HG03103 (cell line): Measurements from ENCODE around the gene SH3PXD2A.
A peak's percentile ranks its signal among the peaks of the same experiment; 100 is the strongest.
"Not testable (repeated sequence)": the region's sequence is repeated elsewhere in the genome, so short reads cannot be mapped to it uniquely, and the experiment has no call there.

Experiments used
- ATAC-seq: cut with Tn5 transposase; IDR thresholded peaks from one replicate; pipeline ENCODE4 v1.9.1; 2021; ENCODE audit warnings: low read depth; ENCODE audit not compliant: unreplicated experiment

Gene SH3PXD2A

GRCh38 chr10:103677486-103678177 is 177.7 kb downstream of the SH3PXD2A start:
- peak; percentile 6 for ATAC-seq

- no peak for ATAC-seq
Observed at GRCh38 chr10:103676851-103677417, 178.4 kb downstream of the SH3PXD2A start.

- no peak for ATAC-seq
Observed at GRCh38 chr10:103676058-103676785, 179.2 kb downstream of the SH3PXD2A start.

DNA sequence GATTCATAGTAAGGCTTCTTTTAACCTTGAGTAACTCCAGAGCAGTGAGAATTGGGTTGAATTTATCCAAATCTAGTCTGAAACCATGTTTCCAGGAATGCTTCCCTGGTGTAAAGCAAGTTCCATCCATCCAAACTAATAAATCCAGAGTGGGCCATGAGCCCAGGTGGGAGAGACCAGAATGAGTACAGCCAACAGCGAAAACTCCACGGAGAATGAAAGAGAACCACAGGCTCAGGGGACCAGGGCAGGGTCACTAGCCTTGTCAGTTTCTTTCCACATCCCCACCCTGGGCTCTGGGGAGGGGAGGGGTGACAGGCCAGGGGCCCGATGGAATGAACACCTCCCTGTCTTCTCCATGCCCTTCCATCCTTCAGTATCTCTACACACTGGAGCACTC is 181.8 kb downstream of the SH3PXD2A start:
- no peak for ATAC-seq

DNA sequence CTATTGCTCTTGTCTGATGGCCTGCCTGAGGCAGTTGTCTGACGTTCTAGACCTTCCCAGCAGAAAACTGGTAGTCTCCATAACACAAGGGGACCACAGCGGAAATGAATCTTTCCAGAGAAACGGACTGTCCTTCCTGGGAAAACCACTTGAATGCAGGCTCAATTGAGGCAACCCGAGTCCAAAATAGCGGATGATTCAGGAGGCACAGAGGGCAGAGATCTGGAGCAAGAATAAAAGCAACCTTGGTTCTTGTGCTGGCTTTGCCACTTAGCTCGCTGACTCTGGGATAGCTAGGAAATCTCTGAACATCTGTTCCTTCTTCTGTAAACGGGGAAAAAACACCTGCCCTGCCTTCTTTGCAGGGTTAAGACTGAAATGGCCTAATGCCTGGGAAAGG is 183.0 kb downstream of the SH3PXD2A start:
- no peak for ATAC-seq

DNA sequence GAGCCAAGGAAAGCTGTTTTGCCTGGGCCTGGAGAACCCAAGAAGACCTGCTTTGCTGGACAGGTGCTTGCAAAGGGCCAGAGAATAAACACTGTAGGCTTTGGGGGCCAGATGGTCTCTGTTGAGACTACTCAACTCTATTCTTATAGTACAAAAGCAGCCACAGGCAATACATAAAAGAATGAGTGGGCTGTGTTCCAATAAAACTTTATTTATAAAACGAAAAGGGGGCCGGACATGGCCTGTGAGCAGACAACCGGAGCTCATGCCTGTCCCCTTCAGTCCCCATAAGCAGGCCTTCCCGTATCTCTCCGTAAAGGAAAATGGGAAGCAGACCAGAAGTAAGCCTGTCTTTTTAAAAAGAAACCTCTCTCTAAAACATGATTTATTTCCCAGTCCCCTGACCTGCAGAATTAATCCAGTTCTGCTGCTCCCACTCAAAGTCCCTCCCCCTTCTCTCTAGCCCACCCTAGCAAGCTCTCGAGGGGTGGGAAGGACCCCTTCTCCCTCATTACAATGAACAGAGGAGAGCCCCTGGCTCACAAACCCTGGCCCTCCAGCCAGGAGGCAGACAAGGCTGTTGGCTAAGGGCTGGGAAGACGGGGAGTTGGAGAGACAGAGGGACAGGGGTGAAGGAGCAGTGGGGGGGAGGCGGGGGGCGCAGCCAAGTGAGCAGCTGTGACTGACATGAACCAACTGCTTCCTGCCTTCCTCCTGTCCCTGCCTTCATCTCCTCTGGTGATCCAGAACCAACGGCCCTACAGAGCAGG is 184.1 kb downstream of the SH3PXD2A start:
- no peak for ATAC-seq

DNA sequence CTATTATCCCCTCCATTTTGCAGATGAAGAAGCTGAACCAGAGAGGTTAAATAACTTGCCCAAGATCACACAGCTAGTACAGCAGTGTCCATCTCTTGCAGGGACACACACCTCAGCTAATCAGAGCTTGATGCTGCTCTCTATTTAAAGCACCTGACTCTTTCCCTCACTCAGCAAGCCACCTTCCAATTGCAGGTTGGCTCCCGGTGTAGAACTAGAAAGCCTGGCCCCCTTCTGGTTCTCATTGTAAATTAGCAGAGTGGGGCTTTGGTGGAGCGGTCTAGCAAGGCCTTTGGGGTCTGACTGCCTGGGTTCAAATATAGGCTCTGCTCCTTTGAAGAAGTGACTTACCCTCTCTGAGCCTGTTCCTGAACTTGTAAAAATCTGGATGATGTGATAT is 185.4 kb downstream of the SH3PXD2A start:
- ATAC-seq = no peak

- no peak for ATAC-seq
Observed at GRCh38 chr10:103669243-103669929, 186.0 kb downstream of the SH3PXD2A start.

DNA sequence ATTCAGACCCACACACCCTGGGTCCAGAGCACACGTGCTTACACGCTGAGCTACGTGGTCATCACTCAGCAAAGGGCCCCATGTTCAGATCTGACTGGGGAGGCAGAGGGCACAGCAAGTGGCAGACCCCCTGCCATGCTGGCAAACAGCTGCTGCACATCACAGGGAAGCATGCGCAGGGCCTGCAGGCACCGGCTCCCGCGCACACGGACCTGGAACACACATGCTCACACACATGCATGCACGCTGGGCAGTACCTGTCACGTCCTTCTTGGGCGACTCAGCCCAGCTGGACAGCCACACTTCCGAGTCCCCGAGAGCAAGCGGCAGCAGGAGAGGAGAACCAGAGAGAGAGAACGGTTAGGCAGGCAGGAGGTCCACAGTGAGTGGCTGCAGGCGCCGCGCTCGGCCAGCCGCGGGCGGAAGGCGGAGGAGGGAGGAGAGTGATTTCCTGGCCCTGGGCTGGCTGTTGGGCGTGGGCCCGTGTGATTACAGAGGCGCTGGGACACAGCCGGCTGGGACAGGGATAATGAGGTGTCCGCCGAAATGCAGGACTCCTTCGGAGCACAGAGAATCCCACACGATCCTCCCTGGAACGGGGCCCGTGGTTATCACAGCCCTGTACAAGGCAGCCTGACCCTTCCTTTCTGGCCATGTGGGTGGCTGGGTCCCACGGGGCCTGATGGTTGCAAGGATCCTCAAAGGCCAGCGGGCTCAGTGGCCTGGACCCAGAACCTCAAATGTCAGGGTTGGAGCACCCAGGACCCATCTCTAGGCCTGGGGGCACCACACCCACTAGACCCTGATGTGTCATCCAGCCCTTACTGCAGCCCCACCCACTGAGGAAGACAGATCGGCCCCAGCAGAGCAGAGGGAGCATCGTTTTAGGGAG is 186.8 kb downstream of the SH3PXD2A start:
- no peak for ATAC-seq

DNA sequence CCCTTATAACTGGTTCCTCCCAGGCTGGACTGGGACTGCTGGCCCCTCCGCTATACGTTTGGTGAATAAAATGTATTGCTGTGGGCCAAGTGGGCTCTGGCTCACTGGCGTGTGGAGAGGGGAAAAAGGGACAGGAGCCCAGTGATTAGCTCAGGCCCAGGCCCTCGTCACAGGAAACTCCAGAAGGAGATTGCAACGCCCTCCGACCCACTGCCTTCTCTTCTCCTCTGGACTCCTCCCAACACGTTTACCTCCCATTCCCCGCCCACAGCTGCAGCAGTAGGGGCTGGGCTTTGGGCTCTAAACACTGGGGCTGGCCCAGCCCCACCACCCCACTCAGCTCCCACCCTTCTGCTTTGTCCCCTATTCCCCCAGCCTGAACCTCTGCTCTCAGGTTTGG is 188.0 kb downstream of the SH3PXD2A start:
- ATAC-seq = no peak

GRCh38 chr10:103666762-103667150 is 188.6 kb downstream of the SH3PXD2A start:
- no peak for ATAC-seq

DNA sequence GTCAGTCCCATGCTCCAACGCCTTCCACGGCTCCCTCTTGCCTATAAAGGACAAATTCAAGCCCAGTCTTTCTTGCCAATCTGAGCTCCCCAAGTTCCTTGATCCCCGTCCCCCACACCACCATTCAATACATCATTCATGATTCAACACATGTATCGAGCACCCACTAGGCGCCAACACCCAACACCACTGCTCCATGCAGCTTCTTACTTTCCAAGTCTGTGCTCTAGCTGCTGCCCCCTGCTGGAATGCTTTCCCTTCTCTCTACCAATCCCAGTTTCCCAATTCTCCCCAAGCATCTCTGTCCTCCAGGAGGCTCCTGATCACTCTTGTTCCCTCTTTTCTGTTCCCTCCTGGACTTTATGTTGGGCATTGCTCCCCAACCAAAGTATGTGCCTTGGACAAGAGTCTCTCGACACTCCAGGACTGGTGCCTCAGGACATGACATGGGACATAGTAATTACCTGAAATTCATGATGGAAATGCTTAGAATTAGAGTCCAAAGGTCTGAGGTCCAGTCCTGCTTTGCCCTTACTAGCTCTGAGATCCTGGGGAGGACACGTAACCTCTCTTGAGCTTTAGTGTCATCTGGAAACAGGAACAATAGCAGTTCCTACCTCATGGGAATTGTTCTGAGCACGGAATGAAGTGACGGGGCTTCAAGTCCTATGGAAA is 189.2 kb downstream of the SH3PXD2A start:
- ATAC-seq = no peak

DNA sequence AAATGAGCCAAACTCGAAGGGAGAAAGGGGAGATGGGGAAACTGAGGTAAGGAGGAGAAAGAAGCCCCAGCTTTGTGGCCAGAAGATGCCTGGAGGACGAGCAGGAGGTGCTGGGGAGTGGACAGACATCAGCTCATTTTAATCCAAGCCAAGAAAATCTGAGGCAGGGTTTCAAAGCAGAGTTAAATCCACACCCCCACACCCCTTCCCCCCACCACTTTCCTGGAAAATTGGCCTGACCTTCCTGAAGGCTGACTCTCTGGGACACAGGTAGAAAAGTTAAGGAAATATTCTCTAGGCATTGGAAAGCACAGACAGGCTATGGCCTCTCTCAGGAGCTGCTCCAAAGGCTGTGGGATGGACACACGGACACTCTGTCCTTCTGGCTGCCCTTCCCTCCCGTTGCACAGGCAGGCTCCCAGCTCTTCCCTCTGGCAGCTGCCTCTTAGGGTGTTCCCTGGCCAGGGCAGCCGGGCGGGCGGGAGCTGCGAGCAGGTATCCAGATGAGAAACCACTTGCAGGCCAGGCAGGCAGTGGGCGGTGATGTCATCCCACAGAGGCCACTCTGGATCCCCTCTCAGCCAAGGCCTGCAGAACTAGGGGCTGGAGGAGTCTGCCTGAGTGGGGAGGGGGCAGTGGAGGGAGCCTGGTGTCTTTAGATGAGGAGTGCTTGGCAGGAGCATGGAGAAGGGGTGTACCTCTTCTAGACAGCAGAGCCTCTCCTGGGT is 190.1 kb downstream of the SH3PXD2A start:
- no peak for ATAC-seq

- ATAC-seq = no peak
Observed at GRCh38 chr10:103663802-103664201, 191.6 kb downstream of the SH3PXD2A start.

DNA sequence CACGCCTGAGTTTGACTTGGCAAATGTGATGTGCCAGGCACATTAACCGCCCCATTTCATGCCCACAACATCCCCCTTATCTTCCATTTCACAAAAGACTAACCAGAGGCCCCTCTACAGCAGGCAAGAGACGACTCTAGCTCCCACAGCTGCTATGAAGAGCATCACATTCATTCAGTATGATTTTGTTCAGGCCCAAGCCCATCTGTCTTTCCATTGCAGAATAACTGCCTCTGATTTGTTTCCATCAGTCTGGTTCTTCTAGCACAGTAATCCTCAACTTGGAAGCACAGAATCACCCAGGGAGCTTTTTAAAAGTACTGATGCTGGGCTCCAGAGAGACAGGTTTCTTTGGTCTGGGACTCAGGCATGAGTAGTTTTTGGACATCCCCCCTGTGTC is 192.1 kb downstream of the SH3PXD2A start:
- no peak for ATAC-seq

DNA sequence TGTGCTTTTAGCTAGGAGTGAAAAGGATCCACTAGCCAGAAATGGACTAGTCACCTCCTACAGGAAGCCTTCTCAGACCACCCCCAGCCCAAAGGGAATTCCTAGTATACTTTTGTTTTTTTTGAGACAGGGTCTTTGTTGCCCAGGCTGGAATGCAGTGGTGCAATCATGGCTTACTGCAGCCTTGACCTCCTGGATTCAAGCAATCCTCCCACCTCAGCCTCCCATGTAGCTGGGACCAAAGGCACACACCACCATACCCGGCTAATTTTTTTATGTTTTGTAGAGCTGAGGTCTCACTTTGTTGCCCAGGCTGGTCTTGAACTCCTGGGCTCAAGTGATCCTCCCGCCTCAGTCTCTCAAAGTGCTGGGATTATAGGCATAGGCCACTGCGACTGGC is 192.7 kb downstream of the SH3PXD2A start:
- not testable (repeated sequence) for ATAC-seq

- peak; percentile 41 for ATAC-seq
Observed at GRCh38 chr10:103661198-103661950, 194.0 kb downstream of the SH3PXD2A start.
